ENCODE data around the gene DTNB.

DNA sequence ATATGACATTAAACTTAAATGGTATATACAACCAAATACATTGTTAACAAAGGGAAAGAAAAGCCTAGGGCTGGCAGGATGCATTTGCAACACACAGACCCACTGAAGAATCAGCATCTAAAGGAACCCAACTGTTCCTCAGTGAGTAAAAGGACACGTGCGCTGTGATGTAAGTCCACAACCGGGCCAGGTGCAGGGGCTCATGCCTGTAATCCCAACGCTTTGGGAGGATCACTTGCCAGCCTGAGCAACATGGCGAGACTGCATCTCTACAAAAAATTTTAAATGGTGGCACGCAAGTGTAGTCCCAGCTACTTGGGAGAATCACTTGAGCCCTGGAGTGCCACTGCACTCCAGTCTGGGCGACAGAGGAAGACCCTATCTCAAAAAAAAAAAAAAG, 3.9 kb downstream of the DTNB start:
- TF ChIP-seq, protein P1, sequence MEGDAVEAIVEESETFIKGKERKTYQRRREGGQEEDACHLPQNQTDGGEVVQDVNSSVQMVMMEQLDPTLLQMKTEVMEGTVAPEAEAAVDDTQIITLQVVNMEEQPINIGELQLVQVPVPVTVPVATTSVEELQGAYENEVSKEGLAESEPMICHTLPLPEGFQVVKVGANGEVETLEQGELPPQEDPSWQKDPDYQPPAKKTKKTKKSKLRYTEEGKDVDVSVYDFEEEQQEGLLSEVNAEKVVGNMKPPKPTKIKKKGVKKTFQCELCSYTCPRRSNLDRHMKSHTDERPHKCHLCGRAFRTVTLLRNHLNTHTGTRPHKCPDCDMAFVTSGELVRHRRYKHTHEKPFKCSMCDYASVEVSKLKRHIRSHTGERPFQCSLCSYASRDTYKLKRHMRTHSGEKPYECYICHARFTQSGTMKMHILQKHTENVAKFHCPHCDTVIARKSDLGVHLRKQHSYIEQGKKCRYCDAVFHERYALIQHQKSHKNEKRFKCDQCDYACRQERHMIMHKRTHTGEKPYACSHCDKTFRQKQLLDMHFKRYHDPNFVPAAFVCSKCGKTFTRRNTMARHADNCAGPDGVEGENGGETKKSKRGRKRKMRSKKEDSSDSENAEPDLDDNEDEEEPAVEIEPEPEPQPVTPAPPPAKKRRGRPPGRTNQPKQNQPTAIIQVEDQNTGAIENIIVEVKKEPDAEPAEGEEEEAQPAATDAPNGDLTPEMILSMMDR (IDR thresholded peaks at IDR 0.05): no peak
- TF ChIP-seq POLR2A (IDR thresholded peaks at IDR 0.05): no peak
